Raji (cell line): ENCODE measurements around the gene RIN3.

Source experiments
- POLR2A ChIP-seq: IDR thresholded peaks from 2 replicates; pipeline ENCODE4 v1.6.1; 2011; ENCODE audit warnings: low read depth, low read length, control low read depth; ENCODE audit not compliant: insufficient read depth

Gene RIN3

GRCh38 chr14:92687681-92688433 is 174.3 kb downstream of the RIN3 start:
- TF ChIP-seq POLR2A, result no peak

GRCh38 chr14:92688434-92689375 is 175.1 kb downstream of the RIN3 start:
- TF ChIP-seq POLR2A, result no peak

GRCh38 chr14:92690171-92691011 is 176.8 kb downstream of the RIN3 start:
- no peak for TF ChIP-seq POLR2A

GRCh38 chr14:92692822-92693226 is 179.2 kb downstream of the RIN3 start:
- no peak for TF ChIP-seq POLR2A

GRCh38 chr14:92693998-92694795 is 180.6 kb downstream of the RIN3 start:
- no peak for TF ChIP-seq POLR2A

- no peak for TF ChIP-seq POLR2A
Measured at GRCh38 chr14:92694807-92695206, 181.2 kb downstream of the RIN3 start.

- TF ChIP-seq POLR2A, result no peak
Measured at GRCh38 chr14:92695562-92695961, 182.0 kb downstream of the RIN3 start.

GRCh38 chr14:92696366-92696765 is 182.8 kb downstream of the RIN3 start:
- TF ChIP-seq POLR2A, result no peak

GRCh38 chr14:92698393-92698792 is 184.8 kb downstream of the RIN3 start:
- TF ChIP-seq POLR2A, result no peak

GRCh38 chr14:92701826-92702225 is 188.2 kb downstream of the RIN3 start:
- no peak for TF ChIP-seq POLR2A

- TF ChIP-seq POLR2A, result no peak
Measured at GRCh38 chr14:92702441-92702918, 188.9 kb downstream of the RIN3 start.

GRCh38 chr14:92703516-92703915 is 189.9 kb downstream of the RIN3 start:
- TF ChIP-seq POLR2A, result no peak

GRCh38 chr14:92704036-92704804 is 190.6 kb downstream of the RIN3 start:
- TF ChIP-seq POLR2A, result no peak
